Measurements from ENCODE around the gene FAR2. TPM values are rescaled to one million over a fixed set of nuclear protein-coding genes. Genes with fewer than 3 reads are reported as not detected.
"Not testable (repeated sequence)": the region's sequence is repeated elsewhere in the genome, so short reads cannot be mapped to it uniquely, and the experiment has no call there.

The FAR2 gene
- total RNA-seq, 1 donor from 2014 or later, result 11.3 TPM

- Histone ChIP-seq H3K4me3 (no peak overlapping the region), H3K27ac (no peak overlapping the region), H3K27me3 (no peaks in the 10 kb centered on the region), H3K4me1 (no peaks in the 10 kb centered on the region), H3K36me3 (no peaks in the 10 kb centered on the region), H3K9me3 (peaks cover 0 to 17% of the 10 kb centered on the region in 2 donors)
- intact Hi-C loops (cut with DNase I), result no loop called here
- TF ChIP-seq CTCF (IDR thresholded peaks at IDR 0.05), result no peak
- DNase-seq (ENCODE audit: low spot score in 2 of 2), result no peak
These were observed 36.0 kb upstream of the FAR2 start for GRCh38 chr12:29113101-29113500.

- no peaks in the 10 kb centered on the region for H3K27me3 ChIP-seq
- no peak overlapping the region for H3K4me3 ChIP-seq
- intact Hi-C loops (cut with DNase I), result no loop called here
- TF ChIP-seq CTCF (IDR thresholded peaks at IDR 0.05), result no peak
- no peaks in the 10 kb centered on the region for H3K36me3 ChIP-seq
- H3K27ac ChIP-seq, result no peak overlapping the region
- peaks cover 0 to 11% of the 10 kb centered on the region in 2 donors for H3K9me3 ChIP-seq
- H3K4me1 ChIP-seq, result no peaks in the 10 kb centered on the region
- DNase-seq (ENCODE audit: low spot score in 2 of 2), result no peak
These were observed 32.7 kb upstream of the FAR2 start for GRCh38 chr12:29116414-29116813.

GRCh38 chr12:29131539-29131938 lies 17.5 kb upstream of the FAR2 start:
- no peak for TF ChIP-seq CTCF (IDR thresholded peaks at IDR 0.05)
- Histone ChIP-seq H3K4me3 (no peak overlapping the region), H3K36me3 (no peaks in the 10 kb centered on the region), H3K27ac (no peak overlapping the region), H3K4me1 (no peaks in the 10 kb centered on the region), H3K9me3 (no peaks in the 10 kb centered on the region), H3K27me3 (no peaks in the 10 kb centered on the region)
- intact Hi-C loops (cut with DNase I), result no loop called here
- no peak for DNase-seq (ENCODE audit: low spot score in 2 of 2)

GRCh38 chr12:29132316-29132715 lies 16.8 kb upstream of the FAR2 start:
- no peak for TF ChIP-seq CTCF (IDR thresholded peaks at IDR 0.05)
- intact Hi-C loops (cut with DNase I), result no loop called here

GRCh38 chr12:29133181-29133580 lies 15.9 kb upstream of the FAR2 start:
- Histone ChIP-seq H3K4me3 (no peak overlapping the region), H3K27ac (no peak overlapping the region), H3K4me1 (no peaks in the 10 kb centered on the region), H3K9me3 (no peaks in the 10 kb centered on the region), H3K36me3 (no peaks in the 10 kb centered on the region), H3K27me3 (no peaks in the 10 kb centered on the region)
- intact Hi-C loops (cut with DNase I), result no loop called here
- TF ChIP-seq CTCF (IDR thresholded peaks at IDR 0.05), result no peak
- DNase-seq (ENCODE audit: low spot score in 2 of 2), result no peak

More at GRCh38 chr12:29132316-29132715, 16.8 kb upstream of the FAR2 start:
- DNase-seq (ENCODE audit: low spot score in 2 of 2), result no peak
- no peaks in the 10 kb centered on the region for H3K36me3 ChIP-seq
- no peaks in the 10 kb centered on the region for H3K27me3 ChIP-seq
- H3K27ac ChIP-seq, result no peak overlapping the region
- H3K4me1 ChIP-seq, result no peaks in the 10 kb centered on the region
- no peaks in the 10 kb centered on the region for H3K9me3 ChIP-seq
- H3K4me3 ChIP-seq, result no peak overlapping the region

GRCh38 chr12:29133680-29134079 lies 15.4 kb upstream of the FAR2 start:
- Histone ChIP-seq H3K9me3 (no peaks in the 10 kb centered on the region), H3K4me1 (no peaks in the 10 kb centered on the region), H3K27ac (no peak overlapping the region), H3K27me3 (no peaks in the 10 kb centered on the region), H3K4me3 (no peak overlapping the region), H3K36me3 (no peaks in the 10 kb centered on the region)
- TF ChIP-seq CTCF (IDR thresholded peaks at IDR 0.05), result no peak
- DNase-seq (ENCODE audit: low spot score in 2 of 2), result no peak
- intact Hi-C loops (cut with DNase I), result no loop called here

GRCh38 chr12:29138256-29138655 lies 10.8 kb upstream of the FAR2 start:
- DNase-seq (ENCODE audit: low spot score in 2 of 2); intact Hi-C loops (cut with DNase I); H3K4me1 ChIP-seq; H3K27me3 ChIP-seq; H3K9me3 ChIP-seq; H3K36me3 ChIP-seq; H3K4me3 ChIP-seq; H3K27ac ChIP-seq: not testable (repeated sequence)

GRCh38 chr12:29138855-29139254 lies 10.2 kb upstream of the FAR2 start:
- H3K4me3 ChIP-seq; H3K4me1 ChIP-seq; DNase-seq (ENCODE audit: low spot score in 2 of 2); H3K36me3 ChIP-seq; H3K9me3 ChIP-seq; H3K27ac ChIP-seq; intact Hi-C loops (cut with DNase I); H3K27me3 ChIP-seq: not testable (repeated sequence)
